Right atrium auricular region (tissue), 2 donors: ENCODE results near the gene GNA15. TPM values are rescaled to one million over a fixed set of nuclear protein-coding genes. Genes with fewer than 3 reads are reported as not detected.
A peak's percentile ranks its signal among the peaks of the same experiment; 100 is the strongest.

Experiments
- DNase-seq: peaks from one replicate; pipeline ENCODE4 v3.0.0-alpha.2; 2019; ENCODE audit warnings: low spot score
- H3K27ac ChIP-seq, 2 donors: fragments of 200-600 bp; sonication (generic); 1 replicate in 1 of 2; 2 replicates in 1 of 2; pipeline ENCODE4 v1.5.1; 2016 to 2019
- H3K27me3 ChIP-seq, 2 donors: fragments of 200-600 bp; sonication (generic); one replicate each; pipeline versions ENCODE4 v1.5.1 to v1.6.0; 2017 to 2019
- H3K36me3 ChIP-seq: fragments of 200-600 bp; sonication (generic); one replicate; pipeline ENCODE4 v1.5.1; 2016
- H3K4me1 ChIP-seq, 2 donors: fragments of 200-600 bp; sonication (generic); one replicate each; pipeline versions ENCODE4 v1.5.1 to v1.6.0; 2017 to 2019
- H3K4me3 ChIP-seq, 2 donors: fragments of 200-600 bp; sonication (generic); 1 replicate in 1 of 2; 2 replicates in 1 of 2; pipeline ENCODE4 v1.5.1; 2017 to 2019; ENCODE audit warnings: mild to moderate bottlenecking in 1 of 2, moderate library complexity in 1 of 2
- H3K9me3 ChIP-seq, 2 donors: fragments of 200-600 bp; sonication (generic); one replicate each; pipeline ENCODE4 v1.5.1; 2019
- CTCF ChIP-seq, 2 donors: fragments of 200-600 bp; sonication (generic); IDR thresholded peaks; one replicate each; pipeline ENCODE4 v1.5.1; 2019; ENCODE audit warnings: antibody characterized with exemption in 2 of 2
- total RNA-seq, 2 donors: library from RNA; depleted of rRNA; stranded (reverse); fragments of >200 nt; gene quantifications; one replicate each; pipeline ENCODE4 v1.1.0, GENCODE V29; 2016

The GNA15 gene
- total RNA-seq, 2 donors from 2014 or later: 0.74 to 3.0 TPM

- Histone ChIP-seq H3K4me3 (no peak overlapping the region), H3K27ac (no peak overlapping the region), H3K4me1 (peaks cover 0 to 18% of the 10 kb centered on the region in 2 donors), H3K27me3 (no peaks in the 10 kb centered on the region), H3K9me3 (no peaks in the 10 kb centered on the region), H3K36me3 (peaks cover 65% of the 10 kb centered on the region)
- DNase-seq: no peak
- TF ChIP-seq CTCF (IDR thresholded peaks at IDR 0.05): no peak
Observed at GRCh38 chr19:3118232-3119070, 17.4 kb upstream of the GNA15 start.

- no peaks in the 10 kb centered on the region for H3K9me3 ChIP-seq
- H3K27ac ChIP-seq: peak overlapping the region in 1 of 2 donors; percentile 55
- H3K36me3 ChIP-seq: peaks cover 59% of the 10 kb centered on the region
- no peak overlapping the region for H3K4me3 ChIP-seq
- peaks cover 0 to 11% of the 10 kb centered on the region in 2 donors for H3K4me1 ChIP-seq
- TF ChIP-seq CTCF (IDR thresholded peaks at IDR 0.05): no peak
- H3K27me3 ChIP-seq: no peaks in the 10 kb centered on the region
- DNase-seq: no peak
Observed at GRCh38 chr19:3119071-3119595, 16.7 kb upstream of the GNA15 start.

GRCh38 chr19:3119693-3120380 lies 16.0 kb upstream of the GNA15 start:
- H3K36me3 ChIP-seq: peaks cover 52% of the 10 kb centered on the region

GRCh38 chr19:3120611-3121276 lies 15.1 kb upstream of the GNA15 start:
- H3K4me1 ChIP-seq: peaks cover 0 to 4% of the 10 kb centered on the region in 2 donors
- no peak for DNase-seq
- no peak for TF ChIP-seq CTCF (IDR thresholded peaks at IDR 0.05)

More at GRCh38 chr19:3119693-3120380, 16.0 kb upstream of the GNA15 start:
- Histone ChIP-seq H3K27ac (peak overlapping the region; percentile 31 to 55), H3K4me1 (peaks cover 0 to 4% of the 10 kb centered on the region in 2 donors), H3K27me3 (no peaks in the 10 kb centered on the region), H3K4me3 (no peak overlapping the region), H3K9me3 (no peaks in the 10 kb centered on the region)
- DNase-seq: no peak
- no peak for TF ChIP-seq CTCF (IDR thresholded peaks at IDR 0.05)

GRCh38 chr19:3121396-3121795 lies 14.4 kb upstream of the GNA15 start:
- H3K36me3 ChIP-seq: peaks cover 47% of the 10 kb centered on the region
- no peak overlapping the region for H3K27ac ChIP-seq
- no peak overlapping the region for H3K4me3 ChIP-seq
- H3K9me3 ChIP-seq: no peaks in the 10 kb centered on the region
- no peaks in the 10 kb centered on the region for H3K27me3 ChIP-seq
- DNase-seq: no peak
- peaks cover 0 to 4% of the 10 kb centered on the region in 2 donors for H3K4me1 ChIP-seq
- no peak for TF ChIP-seq CTCF (IDR thresholded peaks at IDR 0.05)

More at GRCh38 chr19:3120611-3121276, 15.1 kb upstream of the GNA15 start:
- Histone ChIP-seq H3K27me3 (no peaks in the 10 kb centered on the region), H3K27ac (peak overlapping the region in 1 of 2 donors; percentile 55), H3K4me3 (no peak overlapping the region), H3K36me3 (peaks cover 47% of the 10 kb centered on the region), H3K9me3 (no peaks in the 10 kb centered on the region)
